Glomerular visceral epithelial cell (primary cell): ENCODE measurements around the gene MYO9B.

Experiments
- DNase-seq: peaks from one replicate; pipeline ENCODE4 v3.0.0-alpha.2; 2016; ENCODE audit errors: extremely low spot score

Gene MYO9B

DNA sequence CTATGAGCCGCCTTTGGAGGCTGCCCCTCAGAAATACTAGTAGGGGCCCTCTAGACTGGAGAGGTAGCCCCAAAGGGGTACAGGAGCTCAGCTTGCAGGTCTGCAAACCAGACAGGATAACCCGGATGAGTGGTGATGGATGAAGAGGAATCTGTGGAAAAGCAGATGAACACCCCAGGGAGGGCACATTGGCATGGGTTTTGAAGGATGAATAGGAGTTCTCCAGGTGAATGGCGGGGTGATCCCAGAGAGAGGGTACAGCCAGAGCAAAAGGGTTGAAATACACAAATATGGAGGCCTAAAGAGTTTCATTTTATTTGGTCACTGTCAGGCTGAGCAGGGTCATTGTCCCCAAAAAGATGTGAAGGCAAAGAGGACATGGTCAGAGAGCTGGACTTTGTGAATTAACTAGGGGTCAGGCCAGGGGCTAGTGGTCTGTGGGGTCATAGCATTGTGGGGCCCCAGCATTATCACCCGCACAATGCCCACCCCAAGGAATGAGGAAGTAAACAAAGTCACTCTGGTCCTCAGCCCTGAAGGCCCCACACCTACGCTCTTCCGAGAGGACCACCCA is 165.3 kb downstream of the MYO9B start:
- DNase-seq = no peak

DNA sequence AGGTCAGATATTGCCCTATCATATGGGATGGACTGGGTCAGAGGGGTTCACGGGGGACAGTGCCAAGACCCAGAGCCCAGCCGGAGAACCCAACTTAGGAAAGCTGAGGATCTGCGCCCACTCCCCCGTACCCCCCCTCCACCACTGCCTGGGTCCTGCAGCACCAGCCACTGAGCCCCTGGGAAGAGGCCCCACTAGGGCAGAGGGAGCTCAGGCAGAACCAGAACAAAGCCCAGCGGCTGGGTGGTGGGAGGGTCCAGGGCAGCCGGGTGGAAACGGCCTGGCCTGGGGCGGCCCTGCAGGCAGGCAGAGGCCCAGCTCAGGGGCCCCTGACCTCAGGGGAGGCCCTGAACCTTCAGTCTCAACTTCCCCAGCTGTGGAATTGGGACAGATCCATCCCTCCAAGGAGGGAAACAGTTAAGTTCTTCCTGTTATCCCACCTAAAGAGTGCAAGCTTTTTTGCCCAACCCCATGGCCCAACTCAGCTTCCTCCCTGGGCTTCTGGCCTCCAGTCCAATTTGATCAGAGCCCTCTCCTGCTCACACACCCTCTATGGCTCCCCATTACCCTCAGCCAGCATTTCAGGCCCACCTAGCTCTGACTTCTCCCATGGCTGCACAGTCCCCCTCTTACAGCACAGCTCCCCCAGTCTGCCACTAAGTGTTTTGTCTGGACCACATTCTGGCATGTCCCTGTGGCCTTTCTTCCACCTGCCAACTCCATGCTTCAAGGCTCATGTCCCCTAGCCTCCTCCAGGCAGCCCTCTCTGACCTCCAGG is 167.0 kb downstream of the MYO9B start:
- no peak for DNase-seq

DNA sequence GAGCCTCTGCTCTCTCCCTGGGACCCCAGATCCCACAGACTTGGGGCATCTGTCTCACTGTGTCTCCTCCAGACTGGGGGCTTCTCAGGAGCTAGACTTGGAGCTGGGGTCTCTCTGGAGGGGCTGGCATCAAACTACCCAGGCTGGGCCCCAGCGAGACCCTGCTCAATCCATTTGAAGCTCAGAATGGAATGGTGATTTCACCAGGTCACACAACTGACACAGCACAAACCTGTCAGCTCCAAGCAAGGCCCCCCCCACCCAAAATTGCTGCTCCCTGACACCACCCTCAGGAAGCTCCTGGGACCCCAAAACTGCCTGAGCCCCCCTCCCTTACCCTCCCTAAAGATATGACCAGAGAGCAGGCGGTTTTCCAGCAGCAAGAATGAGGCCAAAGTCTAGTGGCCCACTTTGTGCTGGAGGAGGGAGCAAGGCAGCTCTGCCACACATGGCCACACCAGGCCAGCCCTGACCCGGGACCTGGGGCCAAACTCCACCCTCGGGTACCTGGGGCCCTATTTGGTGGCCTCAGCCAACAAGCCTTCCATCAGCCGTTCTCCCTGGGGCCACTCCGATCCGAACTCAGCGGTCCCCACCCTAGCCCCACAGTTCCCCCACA is 167.7 kb downstream of the MYO9B start:
- no peak for DNase-seq

DNA sequence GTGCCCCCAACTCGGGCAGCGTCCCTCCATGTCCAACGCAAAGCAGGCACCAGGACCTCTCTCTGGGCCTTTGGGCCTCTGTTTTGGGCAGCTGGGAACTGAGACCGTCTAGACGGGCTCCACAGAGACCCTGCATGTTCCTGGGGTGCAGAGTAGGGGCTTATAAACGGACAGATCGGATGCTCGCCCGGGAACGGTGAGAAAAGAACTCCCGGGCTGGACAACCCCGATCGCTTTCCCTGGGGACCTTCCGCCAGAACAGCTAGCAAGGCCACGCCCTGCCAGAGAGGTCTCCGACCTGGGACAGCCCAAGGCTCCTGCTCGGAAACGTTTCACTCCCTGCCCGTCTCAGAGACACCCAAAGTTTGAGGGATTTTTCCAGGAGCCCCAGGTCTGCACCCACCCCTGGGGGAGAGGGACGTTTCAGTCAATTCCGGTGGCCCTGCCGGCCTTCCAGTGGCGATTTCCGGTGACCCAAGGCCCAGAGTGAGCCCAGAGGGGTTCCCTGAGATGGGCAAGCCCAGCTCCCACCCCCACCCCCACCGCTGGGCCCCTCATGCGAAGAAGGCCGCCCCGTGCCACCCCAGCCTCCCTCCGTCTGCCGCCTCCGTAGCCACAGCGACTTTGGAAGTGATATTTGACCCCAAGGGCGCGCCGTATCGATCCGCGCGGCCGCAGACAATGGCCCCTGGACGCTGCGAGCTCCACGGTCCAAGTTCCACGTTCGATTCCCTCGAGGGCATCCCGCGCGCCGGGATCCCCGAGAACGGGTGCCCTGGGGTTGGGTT is 168.4 kb downstream of the MYO9B start:
- DNase-seq = peak; percentile 61

DNA sequence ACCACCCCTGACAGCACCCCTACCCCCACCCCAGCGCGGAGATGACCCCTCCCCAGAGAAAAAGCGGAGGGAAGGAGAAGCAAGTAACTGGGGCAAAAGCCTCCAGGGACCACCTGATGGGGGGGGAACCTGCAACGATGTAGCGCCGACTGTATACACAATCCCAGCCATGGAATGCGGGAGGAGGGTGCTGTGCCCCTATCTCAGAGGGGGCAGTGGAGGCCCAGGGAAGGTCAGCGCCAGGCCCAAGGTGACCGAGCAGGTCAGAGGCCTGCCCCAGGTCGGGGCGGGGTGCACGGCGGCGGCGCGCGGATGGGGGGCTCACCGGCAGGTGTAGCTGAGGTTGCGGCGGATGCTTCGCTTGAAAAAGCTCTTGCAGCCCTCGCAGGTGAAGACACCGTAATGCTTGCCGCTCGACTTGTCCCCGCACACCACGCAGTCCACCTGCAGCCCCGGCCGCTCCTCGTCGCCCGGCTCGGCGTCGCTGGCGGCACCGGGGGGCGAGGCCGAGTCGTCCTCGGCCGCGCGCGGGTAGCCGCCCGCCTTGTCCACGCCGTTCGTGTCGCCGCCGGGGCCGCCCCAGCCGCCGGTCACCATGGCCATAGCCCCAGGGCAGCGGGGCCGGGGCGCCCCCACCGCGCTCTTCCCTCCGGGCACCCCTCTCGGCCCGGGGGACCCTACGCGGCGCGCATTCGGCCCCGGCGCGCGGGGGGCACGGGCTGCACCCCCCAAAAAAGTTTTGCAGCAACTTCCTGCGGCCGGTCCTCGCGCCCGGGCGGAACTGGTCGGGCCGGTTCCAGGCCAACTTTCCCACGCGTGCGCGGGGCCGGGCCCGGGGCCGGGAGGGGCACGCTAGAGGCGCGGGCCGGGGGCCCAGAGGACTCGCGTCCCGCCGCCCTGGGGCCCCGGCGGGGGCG is 169.3 kb downstream of the MYO9B start:
- no peak for DNase-seq

DNA sequence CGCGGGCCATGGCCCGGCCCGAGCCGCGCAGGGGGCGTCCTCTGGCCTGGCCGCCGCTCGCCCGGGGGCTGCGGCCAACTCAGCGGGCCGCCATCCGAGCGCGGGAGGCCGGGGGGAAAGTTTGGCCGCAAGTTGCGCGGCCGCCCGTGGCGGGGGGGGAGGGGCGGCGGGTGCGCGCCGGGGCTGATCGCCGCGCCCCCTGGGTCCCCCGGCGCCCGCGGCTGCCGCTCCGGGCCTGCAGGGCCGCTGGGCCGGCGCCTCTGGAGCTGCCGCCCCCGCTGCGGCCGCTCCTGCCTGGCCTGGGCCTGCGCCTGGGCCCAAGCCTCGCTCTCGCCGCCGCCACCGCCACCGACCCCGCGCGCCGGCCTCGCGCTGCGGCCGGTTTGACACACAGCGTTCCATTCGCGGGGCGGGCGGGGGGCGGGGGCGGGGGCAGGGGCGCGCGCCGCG is 170.0 kb downstream of the MYO9B start, which contains the start of gene NR2F6:
TSS of gene NR2F6 (minus strand) at position 385 of the 450 bp plus-strand sequence. CDS start 699 bp downstream, outside the sequence.
- no peak for DNase-seq

DNA sequence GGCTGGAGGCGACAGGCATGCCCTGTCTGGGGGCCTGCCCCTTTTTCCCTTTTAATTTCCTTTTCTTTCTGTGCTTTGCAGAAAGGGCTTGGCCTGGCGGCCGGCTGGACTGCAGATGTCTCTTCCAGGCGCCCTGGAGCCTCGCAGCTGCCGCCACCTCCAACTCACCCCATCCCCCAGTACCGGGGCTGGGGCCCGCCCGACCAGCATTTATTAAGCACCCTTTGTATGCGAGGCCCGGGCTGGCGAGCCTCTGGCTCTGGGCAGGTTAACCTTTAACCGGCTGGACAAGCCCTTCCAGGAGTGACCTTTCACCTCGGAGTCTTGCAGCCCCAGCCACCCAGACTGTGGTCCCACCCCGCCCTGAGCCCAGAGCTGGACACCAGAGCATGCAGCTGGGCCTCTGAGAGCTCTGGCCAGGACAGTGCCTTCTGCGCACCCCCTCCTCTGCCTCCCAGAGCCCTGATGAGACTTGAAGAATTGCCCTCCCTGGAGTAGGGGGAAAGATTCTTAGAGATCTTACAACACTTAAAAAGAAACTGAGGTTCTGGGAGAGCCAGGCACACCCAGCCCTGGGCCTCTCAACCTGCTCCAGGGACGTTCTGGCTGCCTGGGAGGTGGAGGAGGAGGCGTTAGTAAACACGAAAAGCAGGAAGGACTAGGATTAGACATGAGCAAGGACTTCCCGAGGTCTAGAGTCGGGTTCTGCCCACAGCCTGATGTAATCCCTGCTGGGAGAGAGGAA is 171.3 kb downstream of the MYO9B start:
- no peak for DNase-seq

DNA sequence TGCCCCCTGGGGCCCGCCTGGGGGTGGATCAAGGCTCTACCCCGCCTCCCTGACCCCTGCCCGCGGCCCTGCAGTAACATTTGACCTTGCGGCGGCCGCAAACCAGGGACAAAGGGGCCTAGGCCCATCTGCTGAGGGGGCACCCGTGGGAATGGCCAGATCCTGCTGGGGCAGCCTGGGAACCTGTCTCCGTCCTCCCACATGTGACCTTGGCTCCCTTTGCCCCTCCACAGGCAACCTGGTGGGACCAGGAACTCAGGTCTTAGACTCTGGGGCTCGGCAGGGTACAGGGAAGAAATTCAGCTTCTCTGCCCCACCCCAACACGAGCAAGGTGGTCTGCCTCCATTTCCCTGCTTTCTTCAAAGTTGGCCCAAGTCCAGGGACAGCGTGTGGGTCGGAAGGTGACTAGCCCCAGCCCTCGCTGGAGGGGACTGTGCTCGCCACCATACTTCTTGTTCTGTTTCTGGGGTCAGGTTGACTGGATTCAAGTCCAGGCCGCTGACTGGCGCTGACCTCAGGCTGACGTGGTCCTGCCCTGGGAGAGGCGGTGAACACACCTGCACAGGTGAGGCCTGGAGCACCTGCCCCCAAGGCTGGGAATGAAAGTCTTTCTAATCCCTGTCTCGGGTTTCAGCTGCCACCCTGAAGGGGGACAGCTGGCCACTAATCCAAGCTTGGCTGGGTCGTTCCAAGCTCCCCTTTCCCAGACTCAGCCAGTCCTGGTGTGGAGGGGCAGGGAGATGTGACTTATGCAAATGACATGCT is 172.6 kb downstream of the MYO9B start:
- no peak for DNase-seq

DNA sequence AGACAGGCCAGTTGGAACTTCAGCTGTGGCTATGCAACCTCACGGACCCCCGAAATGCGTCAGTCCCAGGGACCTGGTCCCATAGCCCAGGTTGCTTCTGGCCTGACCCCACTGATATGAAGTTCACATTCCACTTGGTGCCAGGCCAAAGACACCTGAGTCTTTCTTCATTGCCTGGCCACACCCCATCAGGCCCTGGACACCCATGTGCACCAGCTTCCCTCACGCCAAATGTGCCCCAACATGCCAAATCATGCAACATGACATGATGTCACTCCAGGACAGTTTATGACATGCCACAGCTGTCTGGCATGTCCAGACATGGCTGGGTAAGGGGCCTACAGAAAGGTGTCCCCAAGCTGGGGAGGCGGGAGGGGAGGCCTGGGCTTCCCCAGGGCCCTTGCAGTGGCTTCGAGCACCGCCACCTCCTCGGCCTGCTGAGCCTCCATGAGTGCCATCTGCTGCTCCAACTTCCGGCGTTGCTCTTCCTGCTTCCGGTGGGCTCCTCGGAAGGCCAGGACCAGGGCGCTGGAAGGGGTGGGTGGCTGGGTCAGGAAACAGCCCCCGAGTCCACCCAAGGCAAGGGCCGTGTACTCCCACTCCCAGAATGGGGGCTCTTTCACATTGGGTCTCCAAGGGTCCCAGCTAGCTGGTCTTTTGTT is 174.4 kb downstream of the MYO9B start:
- no peak for DNase-seq

DNA sequence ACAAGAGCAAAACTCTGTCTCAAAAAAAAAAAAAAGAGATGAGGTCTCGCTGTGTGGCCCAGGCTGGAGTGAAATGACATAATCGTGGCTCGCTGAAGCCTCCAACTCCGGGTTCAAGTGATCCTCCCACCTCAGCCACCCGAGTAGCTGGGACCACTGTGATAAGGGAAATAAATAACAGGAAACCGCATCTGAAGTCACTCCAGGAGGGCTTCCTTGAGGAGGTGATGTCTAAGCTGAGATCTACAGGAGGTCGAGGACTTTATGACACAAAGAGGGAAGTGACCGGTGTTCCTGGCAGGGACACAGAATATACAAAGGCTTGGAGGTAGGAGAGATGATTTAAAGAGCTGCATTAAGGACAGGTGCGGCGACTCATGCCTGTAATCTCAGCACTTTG is 179.1 kb downstream of the MYO9B start:
- no peak for DNase-seq

DNA sequence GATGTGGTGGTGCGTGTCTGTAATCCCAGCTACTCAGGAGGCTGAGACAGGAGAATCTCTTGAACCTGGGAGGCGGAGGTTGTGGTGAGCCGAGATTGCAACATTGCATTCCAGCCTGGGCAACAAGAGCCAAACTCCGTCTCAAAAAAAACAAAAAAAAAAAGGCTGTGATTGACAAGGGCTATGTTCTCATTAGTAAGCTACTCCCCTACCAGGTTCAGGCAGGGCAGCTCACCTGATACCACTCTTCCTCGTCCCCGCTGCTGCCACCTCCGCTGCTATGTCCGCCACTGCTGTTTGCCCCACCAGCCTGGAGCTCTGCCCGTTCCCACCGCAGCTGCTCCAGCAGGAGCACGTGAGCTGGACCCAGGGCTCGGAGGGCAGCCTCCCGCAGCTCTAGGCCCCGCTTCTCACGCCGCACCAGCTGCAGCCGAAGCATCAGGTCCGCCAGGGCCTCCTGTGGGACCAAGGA is 179.6 kb downstream of the MYO9B start:
- DNase-seq = no peak

DNA sequence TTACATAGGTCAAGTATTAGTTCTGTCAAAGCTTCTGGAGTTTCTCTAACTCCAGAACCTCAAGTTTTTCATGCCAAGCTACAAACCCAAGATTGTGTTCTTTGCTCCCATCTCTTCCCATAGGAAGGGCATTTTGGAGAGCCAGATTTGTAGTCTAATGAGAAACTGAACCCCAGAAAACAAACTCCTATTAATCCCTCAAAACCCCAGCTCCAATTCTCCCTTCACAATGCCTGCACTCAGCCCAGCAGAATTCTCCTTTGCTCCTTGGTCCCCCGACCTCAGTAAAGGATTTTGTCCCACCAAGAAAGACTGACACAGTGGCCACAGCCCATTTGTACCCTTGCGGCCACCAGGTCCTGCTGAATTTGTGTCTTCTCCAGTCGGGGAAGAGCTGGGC is 180.6 kb downstream of the MYO9B start:
- no peak for DNase-seq

DNA sequence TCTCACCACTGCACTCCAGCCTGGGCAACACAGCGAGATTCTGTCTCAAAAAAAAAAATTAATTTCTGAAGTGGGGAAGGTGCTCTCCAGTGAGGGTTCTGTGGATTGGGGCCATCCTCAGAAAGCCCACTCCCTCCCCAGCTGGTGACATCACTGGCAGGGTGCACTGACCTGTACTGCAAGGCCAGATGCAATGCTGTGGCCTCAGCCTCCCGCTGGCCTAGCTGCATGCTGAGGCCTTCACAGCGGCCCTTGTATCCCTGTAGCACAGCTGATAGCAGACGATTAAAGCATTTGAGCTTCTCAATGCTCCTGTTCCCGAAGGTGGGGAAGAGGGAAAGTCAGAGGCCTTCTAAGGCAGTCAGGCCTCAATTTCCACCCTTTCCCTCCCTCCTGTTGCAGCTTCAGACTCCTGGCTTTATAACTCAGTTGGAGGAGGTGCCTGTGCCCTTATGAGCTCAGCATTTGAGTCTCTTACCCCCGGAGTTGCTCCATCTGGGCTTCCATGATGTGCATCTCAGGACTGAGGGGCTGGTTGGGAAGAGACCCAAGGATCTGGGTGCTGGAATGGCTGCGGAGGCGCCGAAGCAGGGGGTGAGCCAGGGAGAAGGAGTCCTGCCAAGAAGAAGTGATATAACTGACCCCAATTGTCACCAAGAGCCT is 183.7 kb downstream of the MYO9B start:
- no peak for DNase-seq

DNA sequence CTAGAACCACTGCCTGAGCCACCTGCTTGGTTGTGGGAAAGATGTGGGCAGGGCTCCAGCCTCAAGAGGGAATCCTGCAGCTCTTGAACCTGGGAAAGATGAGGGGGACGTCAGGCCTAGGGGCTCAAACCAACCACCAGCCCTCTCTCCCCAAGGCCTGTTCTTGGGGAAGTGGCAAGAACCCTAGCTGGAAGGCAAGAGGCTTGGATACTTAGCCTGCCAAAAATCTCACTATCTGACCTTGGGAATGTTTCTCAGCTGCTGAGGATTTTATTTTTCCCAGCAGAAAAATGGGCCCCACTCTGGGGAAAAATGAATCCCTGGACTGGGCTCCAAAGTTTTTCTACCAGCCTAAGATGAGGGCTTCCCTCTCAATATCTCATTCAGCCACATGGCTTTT is 184.4 kb downstream of the MYO9B start:
- no peak for DNase-seq

DNA sequence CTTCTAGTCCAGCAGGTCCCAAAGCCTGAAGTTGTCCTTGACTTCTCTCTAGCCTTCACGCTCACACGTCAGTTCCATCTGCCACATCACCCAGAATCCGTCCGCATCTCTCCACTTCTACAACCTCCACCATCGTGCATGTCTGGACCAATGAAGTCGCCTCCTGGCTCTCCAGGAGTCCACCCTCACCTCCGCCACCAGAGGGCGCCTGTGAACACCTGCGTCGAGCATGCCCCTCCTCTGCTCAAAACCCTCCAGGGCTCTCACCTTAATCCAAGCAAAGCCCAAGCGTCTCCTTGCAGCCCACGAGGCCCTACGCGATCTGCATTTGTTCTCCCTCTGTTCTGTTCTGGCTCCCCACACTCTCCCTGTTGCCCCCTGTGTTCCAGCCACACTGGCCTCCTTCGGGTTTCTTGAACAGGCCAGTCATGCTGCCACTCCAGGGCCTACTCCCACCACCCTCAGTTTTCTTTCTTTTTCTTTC is 185.3 kb downstream of the MYO9B start:
- peak; percentile 82 for DNase-seq

DNA sequence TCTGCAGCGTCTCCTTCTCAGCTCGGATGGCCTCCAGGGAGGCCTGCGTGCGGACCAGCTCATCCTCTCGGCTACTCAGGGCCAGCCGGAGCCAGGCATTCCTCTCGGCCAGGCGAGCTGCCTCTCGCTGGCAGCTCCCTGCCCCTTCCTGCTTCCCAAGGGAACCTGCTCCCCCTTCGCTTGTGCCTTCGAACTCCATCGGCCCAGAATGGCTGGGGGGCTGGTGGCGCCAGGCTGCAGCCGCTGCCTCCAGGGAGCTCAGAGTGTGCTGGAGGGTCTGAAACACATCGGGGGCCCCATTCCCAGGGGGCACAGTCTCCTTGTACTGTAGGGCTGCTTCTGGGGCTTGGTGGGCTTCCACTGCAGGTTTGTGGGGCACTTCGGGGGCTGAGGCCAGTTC is 187.0 kb downstream of the MYO9B start:
- no peak for DNase-seq
